MCF 10A (cell line): ENCODE results near the gene CACNA2D4. TPM values are rescaled to one million over a fixed set of nuclear protein-coding genes. Genes with fewer than 3 reads are reported as not detected.

Experiments
- BruUV-seq: library from RNA; stranded (reverse); fragments of 400-500 nt; replicated peaks from 2 replicates; lab custom pipeline; 2021; lab: Mats Ljungman, UMichigan
- CTCF ChIA-PET: fragments of 300-600 bp; sonication (Branson Sonifier 250); formaldehyde crosslinking; extraction: SDS; loops from one replicate; lab custom pipeline; 2021; ENCODE audit warnings: antibody characterized with exemption, inconsistent platforms; lab: Yijun Ruan, JAX
- POLR2A ChIA-PET: fragments of 300-600, 350-650 bp; sonication (Branson Sonifier 250); formaldehyde crosslinking; extraction: SDS; loops from one replicate; lab custom pipeline; 2020; ENCODE audit warnings: antibody characterized with exemption, inconsistent platforms; lab: Yijun Ruan, JAX
- DNase-seq: peaks from one replicate; pipeline ENCODE4 v3.0.0-alpha.2; 2018; ENCODE audit not compliant: unreplicated experiment
- H3K27ac Mint-ChIP-seq: one replicate; pipeline ENCODE4 v1.8.0; 2022; ENCODE audit warnings: mild to moderate bottlenecking, low read depth, mixed read lengths; ENCODE audit not compliant: unreplicated experiment
- H3K27me3 Mint-ChIP-seq: one replicate; pipeline ENCODE4 v1.8.0; 2022; ENCODE audit warnings: mixed read lengths; ENCODE audit not compliant: insufficient read depth, unreplicated experiment
- H3K36me3 Mint-ChIP-seq: one replicate; pipeline ENCODE4 v1.8.0; 2022; ENCODE audit warnings: mild to moderate bottlenecking, moderate library complexity, mixed read lengths; ENCODE audit not compliant: insufficient read depth, unreplicated experiment
- H3K4me1 Mint-ChIP-seq: one replicate; pipeline ENCODE4 v1.8.0; 2022; ENCODE audit warnings: mixed read lengths; ENCODE audit not compliant: insufficient read depth, unreplicated experiment
- H3K4me3 Mint-ChIP-seq: one replicate; pipeline ENCODE4 v1.8.0; 2022; ENCODE audit warnings: mild to moderate bottlenecking, moderate library complexity, mixed read lengths; ENCODE audit not compliant: unreplicated experiment
- H3K9me3 Mint-ChIP-seq: one replicate; pipeline ENCODE4 v1.8.0; 2022; ENCODE audit warnings: mixed read lengths; ENCODE audit not compliant: unreplicated experiment
- CTCF ChIP-seq: fragments of 200-600 bp; IDR thresholded peaks from one replicate; pipeline ENCODE4 v1.8.0; 2022; ENCODE audit warnings: antibody characterized with exemption, mild to moderate bottlenecking; ENCODE audit not compliant: unreplicated experiment
- intact Hi-C: fragments of 100-400 bp; cut with micrococcal nuclease; formaldehyde crosslinking; loops from 2 replicates; pipeline ENCODE4 v1.14.1; 2022
- total RNA-seq: library from RNA; stranded (reverse); gene quantifications from 2 replicates; pipeline ENCODE4 v1.2.3, GENCODE V29; 2022

The CACNA2D4 gene
- total RNA-seq, 1 experiment from 2014 or later: not detected

GRCh38 chr12:1890810-1891209 is 27.6 kb downstream of the CACNA2D4 start:
- H3K9me3 Mint-ChIP-seq: peaks cover 7% of the 10 kb centered on the region
- intact Hi-C loops: no loop called here
- H3K4me1 Mint-ChIP-seq: no peaks in the 10 kb centered on the region
- POLR2A ChIA-PET: no interaction called here
- DNase-seq: no peak
- TF ChIP-seq CTCF: no peak
- CTCF ChIA-PET: interaction anchor here (0.7 kb wide), 1 partner anchor 504 kb away, joined by 4 read pairs; no protein-coding TSS in a partner anchor
- peaks cover 83% of the 10 kb centered on the region for H3K27me3 Mint-ChIP-seq
- no peaks in the 10 kb centered on the region for H3K36me3 Mint-ChIP-seq
- BruUV-seq: no TSS peak
- no peak overlapping the region for H3K4me3 Mint-ChIP-seq
- H3K27ac Mint-ChIP-seq: no peak overlapping the region

- H3K4me1 Mint-ChIP-seq: no peaks in the 10 kb centered on the region
- BruUV-seq: no TSS peak
- H3K27ac Mint-ChIP-seq: no peak overlapping the region
- no peak for TF ChIP-seq CTCF
- CTCF ChIA-PET: interaction anchor here (1.0 kb wide), 1 partner anchor 50 kb away, joined by 3 read pairs; no protein-coding TSS in a partner anchor
- peaks cover 80% of the 10 kb centered on the region for H3K27me3 Mint-ChIP-seq
- no peak overlapping the region for H3K4me3 Mint-ChIP-seq
- intact Hi-C loops: no loop called here
- no peaks in the 10 kb centered on the region for H3K36me3 Mint-ChIP-seq
- no peak for DNase-seq
- peaks cover 7% of the 10 kb centered on the region for H3K9me3 Mint-ChIP-seq
- POLR2A ChIA-PET: no interaction called here
Observed at GRCh38 chr12:1890119-1890703, 28.2 kb downstream of the CACNA2D4 start.

DNA sequence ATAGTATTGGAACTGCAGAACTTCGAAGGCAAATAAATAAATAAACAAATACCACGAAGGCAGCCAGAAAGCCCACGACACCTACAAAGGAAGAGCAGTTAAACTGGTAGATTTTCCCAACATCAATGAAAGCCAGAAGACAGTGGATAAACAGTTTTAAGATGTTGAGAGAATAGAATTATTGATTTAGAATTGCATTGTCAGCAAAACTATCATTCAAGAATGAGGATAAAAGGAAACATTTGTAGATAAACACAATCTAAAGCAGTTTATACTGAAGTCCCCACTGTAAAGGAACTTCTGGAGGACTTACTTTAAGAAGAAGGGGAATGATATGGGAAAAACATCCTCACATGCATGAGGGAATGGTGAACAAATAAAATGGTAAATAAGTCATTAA is 29.5 kb downstream of the CACNA2D4 start:
- Mint-ChIP-seq H3K9me3 (peaks cover 7% of the 10 kb centered on the region), H3K27ac (no peak overlapping the region), H3K4me3 (no peak overlapping the region), H3K36me3 (no peaks in the 10 kb centered on the region), H3K4me1 (no peaks in the 10 kb centered on the region), H3K27me3 (peaks cover 68% of the 10 kb centered on the region)
- ChIA-PET POLR2A (no interaction called here), CTCF (no interaction called here)
- no TSS peak for BruUV-seq
- intact Hi-C loops: no loop called here
- no peak for TF ChIP-seq CTCF
- no peak for DNase-seq

- DNase-seq: no peak
- Mint-ChIP-seq H3K36me3 (no peaks in the 10 kb centered on the region), H3K27me3 (peaks cover 56% of the 10 kb centered on the region), H3K9me3 (no peaks in the 10 kb centered on the region), H3K4me1 (no peaks in the 10 kb centered on the region), H3K4me3 (no peak overlapping the region), H3K27ac (no peak overlapping the region)
- ChIA-PET CTCF (interaction anchor here (0.6 to 2.0 kb wide), 4 partner anchors 9 to 1087 kb away, joined by 3 to 6 read pairs (median 3); no protein-coding TSS in a partner anchor), POLR2A (no interaction called here)
- BruUV-seq: no TSS peak
- intact Hi-C loops: no loop called here
- no peak for TF ChIP-seq CTCF
Observed at GRCh38 chr12:1886396-1887008, 31.9 kb downstream of the CACNA2D4 start.
